ENCODE data around the gene MGARP.

Gene MGARP

DNA sequence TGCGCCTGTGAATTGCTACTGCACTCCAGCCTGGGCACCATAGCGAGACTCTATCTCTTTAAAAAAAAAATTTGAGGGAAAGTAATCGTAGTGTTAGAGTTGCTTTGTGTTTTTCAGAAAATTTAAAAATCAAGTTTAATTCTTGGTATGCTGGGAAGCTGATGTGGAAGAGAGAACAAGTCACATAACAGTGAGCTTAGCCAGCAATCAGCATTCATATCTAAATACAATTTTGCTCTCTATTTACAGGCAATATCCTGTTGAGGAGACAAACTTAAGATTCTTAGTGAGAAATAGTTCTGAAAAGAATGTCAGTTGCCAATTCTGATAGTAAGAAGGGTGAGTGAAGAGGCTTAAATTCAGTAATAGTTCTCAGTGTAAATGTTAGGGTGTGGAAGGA, 31.9 kb upstream of the MGARP start:
- Histone ChIP-seq H4K8ac (ENCODE audit: low read length) (no peak overlapping the region), H2AK5ac (ENCODE audit: low read length, severe bottlenecking) (no peak overlapping the region), H3K18ac (ENCODE audit: low read depth in 1 of 2, low read length in 2 of 2) (no peak overlapping the region), H3K36me3 (ENCODE audit: control insufficient read depth in 1 of 2, insufficient read depth in 2 of 2, low read depth in 1 of 2, low read length in 2 of 2) (peaks cover 3 to 9% of the 10 kb centered on the region in 2 experiments), H3K4me3 (ENCODE audit: insufficient read depth in 1 of 2, low read depth in 1 of 2, low read length in 2 of 2) (no peak overlapping the region), H4K91ac (ENCODE audit: low read length) (no peak overlapping the region), H2BK12ac (ENCODE audit: low read length in 2 of 2) (no peak overlapping the region), H3K14ac (ENCODE audit: low read length in 2 of 2) (no peak overlapping the region), H3K4me1 (ENCODE audit: control insufficient read depth, insufficient read depth, low read depth, low read length) (peaks cover 8% of the 10 kb centered on the region), H2BK120ac (ENCODE audit: low read depth, low read length) (no peak overlapping the region), H3K23ac (ENCODE audit: low read length in 2 of 2) (no peak overlapping the region), H3K9me3 (ENCODE audit: control insufficient read depth, low read length) (no peaks in the 10 kb centered on the region), H3K4ac (ENCODE audit: low read depth in 1 of 2, low read length in 2 of 2) (no peak overlapping the region), H2BK5ac (ENCODE audit: low read depth, low read length, poor library complexity, severe bottlenecking) (no peak overlapping the region), H2BK15ac (ENCODE audit: low read depth, poor library complexity, severe bottlenecking) (no peak overlapping the region), H3K27ac (ENCODE audit: low read length, poor library complexity, severe bottlenecking) (no peak overlapping the region), H3K79me1 (replicated peaks; ENCODE audit: low read length, poor library complexity, severe bottlenecking) (no peaks in the 10 kb centered on the region), H3K4me2 (ENCODE audit: low read length, poor library complexity, severe bottlenecking) (no peak overlapping the region), H3K9ac (ENCODE audit: low read length) (peak overlapping the region; percentile 21), H3K27me3 (ENCODE audit: control insufficient read depth in 1 of 2, insufficient read depth in 1 of 2, low read length in 2 of 2) (no peaks in the 10 kb centered on the region), H2AFZ (ENCODE audit: low read depth, low read length) (no peak overlapping the region)
- 100% methylated on average over 3 of the region's 3 CpGs for whole genome bisulfite sequencing
- DNase-seq, result peak; percentile 21

DNA sequence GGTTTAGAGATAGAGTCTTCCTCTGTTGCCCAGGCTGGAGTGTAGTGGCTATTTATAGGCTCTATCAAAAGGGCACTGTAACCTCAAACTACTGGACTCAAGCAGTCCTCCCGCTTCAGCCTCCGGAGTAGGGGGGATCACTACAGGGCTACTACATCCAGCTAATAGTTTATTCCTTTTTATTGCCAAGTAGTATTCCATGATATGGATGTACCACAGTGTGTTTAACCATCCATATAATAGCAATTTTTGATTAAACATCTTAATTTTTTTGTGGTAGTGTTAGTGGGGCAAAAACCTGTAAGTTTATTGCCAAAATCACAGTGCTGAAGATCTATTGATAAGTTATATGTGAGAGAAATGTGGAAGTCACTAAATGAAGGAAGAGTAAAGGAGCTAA, 24.9 kb upstream of the MGARP start:
- Histone ChIP-seq H3K14ac (ENCODE audit: low read length in 2 of 2) (no peak overlapping the region), H4K91ac (ENCODE audit: low read length) (no peak overlapping the region), H3K4ac (ENCODE audit: low read depth in 1 of 2, low read length in 2 of 2) (no peak overlapping the region), H3K4me2 (ENCODE audit: low read length, poor library complexity, severe bottlenecking) (no peak overlapping the region), H2BK5ac (ENCODE audit: low read depth, low read length, poor library complexity, severe bottlenecking) (no peak overlapping the region), H4K8ac (ENCODE audit: low read length) (no peak overlapping the region), H3K4me1 (ENCODE audit: control insufficient read depth, insufficient read depth, low read depth, low read length) (peaks cover 6% of the 10 kb centered on the region), H3K18ac (ENCODE audit: low read depth in 1 of 2, low read length in 2 of 2) (no peak overlapping the region), H3K4me3 (ENCODE audit: insufficient read depth in 1 of 2, low read depth in 1 of 2, low read length in 2 of 2) (no peak overlapping the region), H3K9ac (ENCODE audit: low read length) (no peak overlapping the region), H3K79me1 (replicated peaks; ENCODE audit: low read length, poor library complexity, severe bottlenecking) (no peaks in the 10 kb centered on the region), H2BK15ac (ENCODE audit: low read depth, poor library complexity, severe bottlenecking) (no peak overlapping the region), H2AK5ac (ENCODE audit: low read length, severe bottlenecking) (no peak overlapping the region), H2BK120ac (ENCODE audit: low read depth, low read length) (no peak overlapping the region), H2BK12ac (ENCODE audit: low read length in 2 of 2) (no peak overlapping the region), H3K27me3 (ENCODE audit: control insufficient read depth in 1 of 2, insufficient read depth in 1 of 2, low read length in 2 of 2) (no peaks in the 10 kb centered on the region), H3K23ac (ENCODE audit: low read length in 2 of 2) (no peak overlapping the region), H3K36me3 (ENCODE audit: control insufficient read depth in 1 of 2, insufficient read depth in 2 of 2, low read depth in 1 of 2, low read length in 2 of 2) (peaks cover 11 to 16% of the 10 kb centered on the region in 2 experiments), H3K9me3 (ENCODE audit: control insufficient read depth, low read length) (no peaks in the 10 kb centered on the region), H2AFZ (ENCODE audit: low read depth, low read length) (no peak overlapping the region), H3K27ac (ENCODE audit: low read length, poor library complexity, severe bottlenecking) (no peak overlapping the region)
- no peak for DNase-seq
- no CpG with 5 or more reads among the region's 2 CpGs for WGBS

DNA sequence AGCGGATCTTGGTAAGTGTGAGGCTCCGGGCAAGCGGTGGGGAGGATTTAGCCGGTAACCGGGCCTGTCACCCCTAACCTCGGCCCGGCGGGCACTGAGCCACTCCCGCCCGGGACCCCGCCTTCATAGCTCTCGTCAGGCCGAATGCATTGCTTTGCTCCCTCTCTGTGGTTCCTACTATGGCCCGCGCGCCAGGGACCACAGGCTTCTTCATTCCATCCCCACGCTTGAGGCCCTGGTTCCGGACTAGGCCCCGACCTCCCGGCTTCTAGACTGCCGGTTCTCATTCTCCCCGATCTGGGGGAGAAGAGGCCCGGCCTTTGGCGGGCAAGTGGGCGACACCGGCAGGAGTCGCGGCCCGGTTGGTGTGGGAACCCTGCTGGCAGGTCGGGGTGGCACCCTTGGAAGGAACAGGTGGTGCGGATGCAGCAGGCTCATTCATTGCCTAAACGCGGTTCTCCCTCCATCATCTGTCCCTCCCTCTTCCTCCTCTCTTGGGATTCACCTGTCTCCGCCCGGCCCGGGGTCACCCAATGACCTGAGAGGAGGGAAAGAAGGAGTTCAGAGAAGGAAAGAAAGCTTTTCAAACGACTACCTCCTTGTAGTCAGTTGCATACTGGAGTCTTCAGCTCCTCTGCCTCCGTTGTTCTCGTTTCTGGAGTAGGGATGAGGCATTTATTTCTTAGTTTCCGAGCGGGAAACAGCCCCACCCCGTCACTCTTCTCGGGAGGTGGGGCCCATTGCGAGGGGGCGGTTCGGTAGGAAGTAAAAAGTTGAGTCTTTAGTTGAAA, 22.0 kb upstream of the MGARP start, which contains the start of gene NDUFC1:
TSS of gene NDUFC1 (minus strand) at position 657 of the 791 bp plus-strand sequence. CDS start 6,679 bp downstream, outside the sequence.
- H2BK12ac ChIP-seq (ENCODE audit: low read length in 2 of 2), result peak within 1 kb of the TSS in 1 of 2 experiments; percentile 64
- H3K4ac ChIP-seq (ENCODE audit: low read depth in 1 of 2, low read length in 2 of 2), result peak within 1 kb of the TSS; percentile 62 to 95
- WGBS, result under 1% methylated on average over 37 of the region's 46 CpGs
- peak within 1 kb of the TSS; percentile 60 to 94 for H3K18ac ChIP-seq (ENCODE audit: low read depth in 1 of 2, low read length in 2 of 2)
- H2BK120ac ChIP-seq (ENCODE audit: low read depth, low read length), result no peak within 1 kb of the TSS
- H4K8ac ChIP-seq (ENCODE audit: low read length), result peak within 1 kb of the TSS; percentile 16
- H2AFZ ChIP-seq (ENCODE audit: low read depth, low read length), result peak within 1 kb of the TSS; percentile 66
- H4K91ac ChIP-seq (ENCODE audit: low read length), result peak within 1 kb of the TSS; percentile 73
- H3K9me3 ChIP-seq (ENCODE audit: control insufficient read depth, low read length), result no peaks in the 10 kb centered on the region
- H3K27ac ChIP-seq (ENCODE audit: low read length, poor library complexity, severe bottlenecking), result peak within 1 kb of the TSS; percentile 70
- no peak within 1 kb of the TSS for H2AK5ac ChIP-seq (ENCODE audit: low read length, severe bottlenecking)
- H3K14ac ChIP-seq (ENCODE audit: low read length in 2 of 2), result peak within 1 kb of the TSS in 1 of 2 experiments; percentile 97
- H2BK5ac ChIP-seq (ENCODE audit: low read depth, low read length, poor library complexity, severe bottlenecking), result peak within 1 kb of the TSS; percentile 3
- peak within 1 kb of the TSS; percentile 76 for H3K4me2 ChIP-seq (ENCODE audit: low read length, poor library complexity, severe bottlenecking)
- DNase-seq, result peak; percentile 73
- peaks cover 3% of the 10 kb centered on the region for H3K4me1 ChIP-seq (ENCODE audit: control insufficient read depth, insufficient read depth, low read depth, low read length)
- peak within 1 kb of the TSS; percentile 87 to 90 for H3K4me3 ChIP-seq (ENCODE audit: insufficient read depth in 1 of 2, low read depth in 1 of 2, low read length in 2 of 2)
- peaks cover 4% of the 10 kb centered on the region for H3K79me1 ChIP-seq (replicated peaks; ENCODE audit: low read length, poor library complexity, severe bottlenecking)
- no peaks in the 10 kb centered on the region for H3K27me3 ChIP-seq (ENCODE audit: control insufficient read depth in 1 of 2, insufficient read depth in 1 of 2, low read length in 2 of 2)
- peak within 1 kb of the TSS; percentile 94 for H3K9ac ChIP-seq (ENCODE audit: low read length)
- H2BK15ac ChIP-seq (ENCODE audit: low read depth, poor library complexity, severe bottlenecking), result peak within 1 kb of the TSS; percentile 6
- peaks cover 8 to 14% of the 10 kb centered on the region in 2 experiments for H3K36me3 ChIP-seq (ENCODE audit: control insufficient read depth in 1 of 2, insufficient read depth in 2 of 2, low read depth in 1 of 2, low read length in 2 of 2)
- H3K23ac ChIP-seq (ENCODE audit: low read length in 2 of 2), result peak within 1 kb of the TSS in 1 of 2 experiments; percentile 84

DNA sequence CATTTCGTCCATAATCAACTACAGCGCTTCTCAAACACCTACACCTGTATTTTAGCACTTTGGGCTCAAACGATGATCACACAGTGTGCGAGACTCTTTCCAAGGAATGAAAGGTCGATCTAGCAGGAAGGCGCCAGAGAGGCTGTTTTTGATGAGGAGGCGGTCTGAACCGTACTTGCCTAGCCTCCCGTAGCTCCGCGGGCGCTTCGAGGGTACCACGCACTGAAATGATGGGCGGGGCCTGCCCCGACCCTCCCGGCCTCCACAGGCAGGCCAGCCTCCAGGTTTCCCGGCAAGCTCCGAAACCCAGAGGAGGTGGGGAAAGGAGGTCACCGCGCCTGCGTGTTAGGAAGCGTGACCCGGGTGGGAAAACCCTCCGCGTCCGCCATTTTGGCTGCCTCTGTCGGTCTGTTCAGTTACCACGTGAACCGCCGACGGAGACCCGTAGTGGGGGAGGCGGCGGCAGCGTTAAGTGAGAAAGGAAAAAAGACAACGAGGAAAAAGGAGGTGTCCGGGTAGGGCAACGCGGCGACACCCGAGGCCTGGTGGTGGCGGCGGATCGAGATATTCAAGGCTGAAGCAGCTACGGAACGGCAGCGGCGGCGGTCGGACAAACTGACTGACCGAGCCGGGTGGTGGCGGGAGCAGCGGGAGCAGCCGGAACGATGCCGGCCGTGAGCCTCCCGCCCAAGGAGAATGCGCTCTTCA, 21.2 kb upstream of the MGARP start, which contains the start of gene NAA15:
TSS of gene NAA15 (plus strand) at position 393 of the 708 bp plus-strand sequence. CDS start at position 666, 273 bp downstream.
- Histone ChIP-seq H3K23ac (ENCODE audit: low read length in 2 of 2) (peak within 1 kb of the TSS in 1 of 2 experiments; percentile 84), H3K4me2 (ENCODE audit: low read length, poor library complexity, severe bottlenecking) (peak within 1 kb of the TSS; percentile 89), H3K36me3 (ENCODE audit: control insufficient read depth in 1 of 2, insufficient read depth in 2 of 2, low read depth in 1 of 2, low read length in 2 of 2) (peaks cover 8 to 9% of the 10 kb centered on the region in 2 experiments), H3K9me3 (ENCODE audit: control insufficient read depth, low read length) (no peaks in the 10 kb centered on the region), H3K9ac (ENCODE audit: low read length) (peak within 1 kb of the TSS; percentile 94), H4K8ac (ENCODE audit: low read length) (peak within 1 kb of the TSS; percentile 91), H3K14ac (ENCODE audit: low read length in 2 of 2) (peak within 1 kb of the TSS in 1 of 2 experiments; percentile 97), H2BK15ac (ENCODE audit: low read depth, poor library complexity, severe bottlenecking) (peak within 1 kb of the TSS; percentile 6), H3K27ac (ENCODE audit: low read length, poor library complexity, severe bottlenecking) (peak within 1 kb of the TSS; percentile 91), H4K91ac (ENCODE audit: low read length) (peak within 1 kb of the TSS; percentile 73), H2BK120ac (ENCODE audit: low read depth, low read length) (peak within 1 kb of the TSS; percentile 71), H3K4me3 (ENCODE audit: insufficient read depth in 1 of 2, low read depth in 1 of 2, low read length in 2 of 2) (peak within 1 kb of the TSS; percentile 87 to 90), H2BK12ac (ENCODE audit: low read length in 2 of 2) (peak within 1 kb of the TSS in 1 of 2 experiments; percentile 64), H3K27me3 (ENCODE audit: control insufficient read depth in 1 of 2, insufficient read depth in 1 of 2, low read length in 2 of 2) (no peaks in the 10 kb centered on the region), H2BK5ac (ENCODE audit: low read depth, low read length, poor library complexity, severe bottlenecking) (peak within 1 kb of the TSS; percentile 3), H3K4ac (ENCODE audit: low read depth in 1 of 2, low read length in 2 of 2) (peak within 1 kb of the TSS; percentile 62 to 95), H3K4me1 (ENCODE audit: control insufficient read depth, insufficient read depth, low read depth, low read length) (peaks cover 3% of the 10 kb centered on the region), H3K79me1 (replicated peaks; ENCODE audit: low read length, poor library complexity, severe bottlenecking) (peaks cover 5% of the 10 kb centered on the region), H3K18ac (ENCODE audit: low read depth in 1 of 2, low read length in 2 of 2) (peak within 1 kb of the TSS; percentile 88 to 94), H2AFZ (ENCODE audit: low read depth, low read length) (peak within 1 kb of the TSS; percentile 66), H2AK5ac (ENCODE audit: low read length, severe bottlenecking) (no peak within 1 kb of the TSS)
- WGBS, result under 1% methylated on average over 60 of the region's 61 CpGs
- peak; percentile 98 for DNase-seq

Measured in mesenchymal stem cell (in vitro differentiated cells and primary cell).